Mammary epithelial cell (primary cell): ENCODE measurements around the gene ZNF804B.

ENCODE experiments used
- EZH2 ChIP-seq: IDR thresholded peaks from 2 replicates; pipeline ENCODE4 v1.6.1; 2012; ENCODE audit warnings: low read length, inconsistent platforms, borderline replicate concordance
- TF ChIP-seq, protein P1 (sequence below), 2 donors: IDR thresholded peaks in 1 of 2; conservative IDR thresholded peaks in 1 of 2; 2 replicates each; pipeline ENCODE4 v1.5.1; 2011 to 2012; ENCODE audit warnings: inconsistent platforms in 2 of 2, low read length in 2 of 2, mild to moderate bottlenecking in 2 of 2, control low read depth in 1 of 2, low read depth in 1 of 2; ENCODE audit not compliant: insufficient read depth in 1 of 2; ENCODE audit errors: extremely low read depth in 1 of 2

GRCh38 chr7:89308535-89308934 is 549.0 kb downstream of the ZNF804B start:
- TF ChIP-seq, protein P1, sequence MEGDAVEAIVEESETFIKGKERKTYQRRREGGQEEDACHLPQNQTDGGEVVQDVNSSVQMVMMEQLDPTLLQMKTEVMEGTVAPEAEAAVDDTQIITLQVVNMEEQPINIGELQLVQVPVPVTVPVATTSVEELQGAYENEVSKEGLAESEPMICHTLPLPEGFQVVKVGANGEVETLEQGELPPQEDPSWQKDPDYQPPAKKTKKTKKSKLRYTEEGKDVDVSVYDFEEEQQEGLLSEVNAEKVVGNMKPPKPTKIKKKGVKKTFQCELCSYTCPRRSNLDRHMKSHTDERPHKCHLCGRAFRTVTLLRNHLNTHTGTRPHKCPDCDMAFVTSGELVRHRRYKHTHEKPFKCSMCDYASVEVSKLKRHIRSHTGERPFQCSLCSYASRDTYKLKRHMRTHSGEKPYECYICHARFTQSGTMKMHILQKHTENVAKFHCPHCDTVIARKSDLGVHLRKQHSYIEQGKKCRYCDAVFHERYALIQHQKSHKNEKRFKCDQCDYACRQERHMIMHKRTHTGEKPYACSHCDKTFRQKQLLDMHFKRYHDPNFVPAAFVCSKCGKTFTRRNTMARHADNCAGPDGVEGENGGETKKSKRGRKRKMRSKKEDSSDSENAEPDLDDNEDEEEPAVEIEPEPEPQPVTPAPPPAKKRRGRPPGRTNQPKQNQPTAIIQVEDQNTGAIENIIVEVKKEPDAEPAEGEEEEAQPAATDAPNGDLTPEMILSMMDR (conservative IDR thresholded peaks at IDR 0.05 in 1 of 2, IDR thresholded peaks at IDR 0.05 in 1 of 2; ENCODE audit: extremely low read depth in 1 of 2, insufficient read depth in 1 of 2, low read depth in 1 of 2, low read length in 2 of 2) = no peak
- no peak for TF ChIP-seq EZH2
